ENCODE data around the gene CHMP6.
A peak's percentile ranks its signal among the peaks of the same experiment; 100 is the strongest.

The CHMP6 gene

DNA sequence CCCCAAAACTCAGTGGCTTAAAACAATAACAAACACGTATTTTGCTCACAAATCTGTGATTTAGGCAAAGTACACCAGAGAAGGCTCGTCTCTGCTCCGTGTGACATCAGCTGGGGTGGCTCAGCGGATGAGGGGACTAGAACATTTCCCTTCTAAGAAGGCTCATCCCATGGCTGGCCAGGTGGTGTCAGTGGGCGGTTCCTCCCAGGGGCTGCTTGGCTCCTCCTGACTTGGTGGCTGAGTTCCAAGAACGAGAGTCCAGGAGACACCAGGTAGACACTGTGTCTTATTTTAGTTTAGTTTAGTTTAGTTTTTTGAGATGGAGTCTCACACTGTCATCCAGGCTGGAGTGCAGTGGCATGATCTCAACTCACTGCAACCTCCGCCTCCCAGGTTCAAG is 5.6 kb upstream of the CHMP6 start:
- no peak overlapping the region for H3K4me3 ChIP-seq (ENCODE audit: low read depth, low read length)
- TF ChIP-seq MYC (IDR thresholded peaks at IDR 0.05; ENCODE audit: low read depth, low read length), result no peak
- TF ChIP-seq POLR2A (IDR thresholded peaks at IDR 0.05; ENCODE audit: extremely low read depth, insufficient read length), result no peak
- TF ChIP-seq, protein P1, sequence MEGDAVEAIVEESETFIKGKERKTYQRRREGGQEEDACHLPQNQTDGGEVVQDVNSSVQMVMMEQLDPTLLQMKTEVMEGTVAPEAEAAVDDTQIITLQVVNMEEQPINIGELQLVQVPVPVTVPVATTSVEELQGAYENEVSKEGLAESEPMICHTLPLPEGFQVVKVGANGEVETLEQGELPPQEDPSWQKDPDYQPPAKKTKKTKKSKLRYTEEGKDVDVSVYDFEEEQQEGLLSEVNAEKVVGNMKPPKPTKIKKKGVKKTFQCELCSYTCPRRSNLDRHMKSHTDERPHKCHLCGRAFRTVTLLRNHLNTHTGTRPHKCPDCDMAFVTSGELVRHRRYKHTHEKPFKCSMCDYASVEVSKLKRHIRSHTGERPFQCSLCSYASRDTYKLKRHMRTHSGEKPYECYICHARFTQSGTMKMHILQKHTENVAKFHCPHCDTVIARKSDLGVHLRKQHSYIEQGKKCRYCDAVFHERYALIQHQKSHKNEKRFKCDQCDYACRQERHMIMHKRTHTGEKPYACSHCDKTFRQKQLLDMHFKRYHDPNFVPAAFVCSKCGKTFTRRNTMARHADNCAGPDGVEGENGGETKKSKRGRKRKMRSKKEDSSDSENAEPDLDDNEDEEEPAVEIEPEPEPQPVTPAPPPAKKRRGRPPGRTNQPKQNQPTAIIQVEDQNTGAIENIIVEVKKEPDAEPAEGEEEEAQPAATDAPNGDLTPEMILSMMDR (IDR thresholded peaks at IDR 0.05; ENCODE audit: low read depth, low read length), result no peak
- TF ChIP-seq, protein P2, sequence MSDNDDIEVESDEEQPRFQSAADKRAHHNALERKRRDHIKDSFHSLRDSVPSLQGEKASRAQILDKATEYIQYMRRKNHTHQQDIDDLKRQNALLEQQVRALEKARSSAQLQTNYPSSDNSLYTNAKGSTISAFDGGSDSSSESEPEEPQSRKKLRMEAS (IDR thresholded peaks at IDR 0.05; ENCODE audit: low read depth, low read length), result no peak
- DNase-seq (ENCODE audit: low read depth), result no peak

DNA sequence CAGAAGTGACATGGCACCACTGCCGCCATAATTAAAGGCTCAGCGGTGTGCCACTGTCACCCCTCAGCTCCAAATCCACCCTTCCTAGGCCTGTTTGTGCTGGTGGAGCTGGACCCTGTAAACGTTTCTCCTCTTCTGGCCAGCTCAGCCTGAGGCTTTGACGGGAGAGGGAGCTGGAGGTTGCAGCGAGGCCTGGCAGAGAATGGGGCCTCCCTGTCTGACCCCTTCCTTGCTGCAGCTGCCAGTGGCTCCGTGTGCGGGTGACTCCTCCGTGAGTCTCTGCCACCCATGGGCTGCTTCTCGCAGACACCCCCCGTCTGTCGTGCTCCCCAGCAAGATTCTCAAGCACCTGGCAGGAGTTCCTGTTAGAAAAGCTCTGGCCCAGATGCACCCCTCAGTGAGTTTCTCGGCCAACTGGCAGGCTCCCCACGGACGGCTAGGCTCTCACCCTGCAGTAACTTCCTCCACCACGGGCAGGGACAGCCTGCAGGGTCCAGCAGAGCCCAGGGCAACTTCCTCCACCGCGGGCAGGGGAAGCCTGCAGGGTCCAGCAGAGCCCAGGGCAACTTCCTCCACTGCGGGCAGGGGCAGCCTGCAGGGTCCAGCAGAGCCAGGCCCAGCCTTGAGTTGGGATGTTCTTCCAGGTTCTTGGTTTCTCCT is 4.7 kb upstream of the CHMP6 start:
- TF ChIP-seq, protein P2 (IDR thresholded peaks at IDR 0.05; ENCODE audit: low read depth, low read length), result no peak
- TF ChIP-seq, protein P1 (IDR thresholded peaks at IDR 0.05; ENCODE audit: low read depth, low read length), result no peak
- TF ChIP-seq MYC (IDR thresholded peaks at IDR 0.05; ENCODE audit: low read depth, low read length) (no peak), POLR2A (IDR thresholded peaks at IDR 0.05; ENCODE audit: extremely low read depth, insufficient read length) (no peak)
- DNase-seq (ENCODE audit: low read depth), result peak; percentile 68
- H3K4me3 ChIP-seq (ENCODE audit: low read depth, low read length), result no peak overlapping the region

DNA sequence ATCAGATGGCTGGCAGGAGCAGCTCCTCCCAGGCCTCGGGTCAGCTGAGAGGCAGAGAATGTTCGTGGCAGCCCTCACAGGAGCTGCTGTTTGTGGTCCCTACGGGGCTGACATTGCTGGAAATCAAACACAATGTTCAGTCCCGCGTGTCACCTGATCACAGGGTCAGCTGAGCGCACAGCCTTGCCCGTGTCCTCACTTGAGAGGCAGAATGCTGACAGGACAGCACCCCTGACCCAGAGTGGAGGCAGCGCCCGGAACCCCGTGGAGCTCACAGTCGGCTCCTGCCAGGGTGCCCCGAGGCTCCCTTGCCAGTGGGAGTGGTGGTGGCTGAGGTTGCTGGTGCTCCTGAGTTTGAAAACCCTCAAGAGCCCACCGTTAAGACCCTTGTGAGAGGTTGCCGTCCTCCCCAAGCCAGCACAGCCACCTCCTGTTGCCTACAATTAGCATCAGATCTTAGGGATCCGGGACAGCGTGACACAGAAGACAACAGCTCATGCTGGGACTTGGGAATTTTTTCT is 3.6 kb upstream of the CHMP6 start:
- peak; percentile 30 for DNase-seq (ENCODE audit: low read depth)
- H3K4me3 ChIP-seq (ENCODE audit: low read depth, low read length), result no peak overlapping the region
- TF ChIP-seq, protein P2 (IDR thresholded peaks at IDR 0.05; ENCODE audit: low read depth, low read length), result no peak
- no peak for TF ChIP-seq MYC (IDR thresholded peaks at IDR 0.05; ENCODE audit: low read depth, low read length)
- TF ChIP-seq POLR2A (IDR thresholded peaks at IDR 0.05; ENCODE audit: extremely low read depth, insufficient read length), result no peak
- TF ChIP-seq, protein P1 (IDR thresholded peaks at IDR 0.05; ENCODE audit: low read depth, low read length), result no peak

DNA sequence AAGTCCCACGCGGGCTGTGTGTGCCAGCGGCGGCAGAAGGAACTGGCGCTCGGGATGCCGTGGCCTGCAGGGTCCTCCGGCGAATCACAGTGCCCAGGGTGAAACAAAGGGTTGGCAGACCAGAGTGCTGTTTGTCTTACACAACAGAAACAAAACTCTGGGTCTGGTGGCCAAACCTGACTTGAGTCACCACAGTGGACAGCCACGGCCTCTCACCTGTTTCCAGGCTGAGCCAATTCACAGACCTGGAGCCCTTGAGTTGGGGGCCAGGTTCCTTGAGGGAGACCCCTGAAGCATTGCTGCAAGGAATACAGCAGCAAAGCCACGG is 2.1 kb upstream of the CHMP6 start:
- TF ChIP-seq POLR2A (IDR thresholded peaks at IDR 0.05; ENCODE audit: extremely low read depth, insufficient read length), result no peak
- TF ChIP-seq MYC (IDR thresholded peaks at IDR 0.05; ENCODE audit: low read depth, low read length), result no peak
- TF ChIP-seq, protein P2 (IDR thresholded peaks at IDR 0.05; ENCODE audit: low read depth, low read length), result no peak
- TF ChIP-seq, protein P1 (IDR thresholded peaks at IDR 0.05; ENCODE audit: low read depth, low read length), result no peak
- H3K4me3 ChIP-seq (ENCODE audit: low read depth, low read length), result no peak overlapping the region
- DNase-seq (ENCODE audit: low read depth), result peak; percentile 12

DNA sequence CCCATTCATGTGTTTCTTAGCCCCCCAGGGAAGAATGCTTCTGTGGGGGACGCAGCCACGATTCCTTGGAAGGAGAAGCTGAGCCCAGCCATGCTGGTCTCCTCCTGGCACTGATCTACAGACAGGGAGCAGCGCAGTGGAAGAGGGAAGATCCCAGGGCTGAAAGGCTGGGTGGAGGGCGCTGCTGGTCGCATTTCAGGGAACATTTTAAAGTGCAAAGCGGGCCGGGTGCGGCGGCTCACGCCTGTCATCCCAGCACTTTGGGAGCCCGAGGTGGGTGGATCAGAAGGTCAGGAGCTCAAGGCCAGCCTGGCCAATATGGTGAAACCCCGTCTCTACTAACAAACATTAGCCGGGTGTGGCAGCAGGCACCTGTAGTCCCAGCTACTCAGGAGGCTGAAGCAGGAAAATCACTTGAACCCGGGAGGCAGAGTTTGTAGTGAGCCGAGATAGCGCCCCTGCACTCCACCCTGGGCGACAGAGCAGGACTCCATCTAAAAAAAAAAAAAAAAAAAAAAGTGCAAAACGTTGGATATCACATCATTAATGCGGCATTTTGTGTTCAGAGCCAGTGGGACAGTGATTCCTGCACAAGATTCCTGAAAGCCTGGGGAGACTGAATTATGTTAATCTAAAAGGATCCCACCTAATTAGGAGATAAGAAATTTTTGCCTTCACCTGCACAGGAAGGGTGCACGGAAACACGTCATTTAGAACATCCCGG is 558 bp upstream of the CHMP6 start:
- TF ChIP-seq POLR2A (IDR thresholded peaks at IDR 0.05; ENCODE audit: extremely low read depth, insufficient read length) (no peak), MYC (IDR thresholded peaks at IDR 0.05; ENCODE audit: low read depth, low read length) (no peak)
- TF ChIP-seq, protein P1 (IDR thresholded peaks at IDR 0.05; ENCODE audit: low read depth, low read length), result no peak
- TF ChIP-seq, protein P2 (IDR thresholded peaks at IDR 0.05; ENCODE audit: low read depth, low read length), result no peak
- peak; percentile 6 for DNase-seq (ENCODE audit: low read depth)
- H3K4me3 ChIP-seq (ENCODE audit: low read depth, low read length), result peak overlapping the region; percentile 61

Measured in NB4 (cell line).